Lower lobe of right lung (tissue), 2 donors: ENCODE results near the gene CNNM4. TPM values are rescaled to one million over a fixed set of nuclear protein-coding genes. Genes with fewer than 3 reads are reported as not detected.
A peak's percentile ranks its signal among the peaks of the same experiment; 100 is the strongest.

Source experiments
- ATAC-seq, 2 donors: fragments of 200-7000 bp; cut with Tn5 transposase; one replicate each; pipeline ENCODE4 v1.9.1; 2020 to 2022; ENCODE audit warnings: mild to moderate bottlenecking in 2 of 2, moderate library complexity in 2 of 2
- DNase-seq: peaks from one replicate; pipeline ENCODE4 v3.0.0-alpha.2; 2020
- H3K27ac ChIP-seq: fragments of 200-600 bp; one replicate; pipeline ENCODE4 v1.8.0; 2022
- H3K27me3 ChIP-seq: fragments of 200-600 bp; one replicate; pipeline ENCODE4 v1.8.0; 2022; ENCODE audit warnings: low read depth
- H3K36me3 ChIP-seq: fragments of 200-600 bp; one replicate; pipeline ENCODE4 v1.8.0; 2022; ENCODE audit warnings: mild to moderate bottlenecking
- H3K4me1 ChIP-seq: fragments of 200-600 bp; one replicate; pipeline ENCODE4 v1.8.0; 2022
- H3K4me3 ChIP-seq: fragments of 200-600 bp; one replicate; pipeline ENCODE4 v1.8.0; 2022; ENCODE audit warnings: mild to moderate bottlenecking
- H3K9me3 ChIP-seq: fragments of 200-600 bp; one replicate; pipeline ENCODE4 v1.8.0; 2022
- CTCF ChIP-seq: fragments of 200-600 bp; IDR thresholded peaks from one replicate; pipeline ENCODE4 v1.8.0; 2022; ENCODE audit warnings: antibody characterized with exemption, mild to moderate bottlenecking
- intact Hi-C: fragments of 100-400 bp; cut with DNase I; formaldehyde crosslinking; loops from one replicate; pipeline ENCODE4 v1.11.0; 2022
- total RNA-seq: library from RNA; stranded (reverse); fragmentation: NEBNext Ultra II Directional; extraction: Animal tissue kit (Norgen Biotek cat#: 25700); gene quantifications from one replicate; pipeline ENCODE4 v1.2.1, GENCODE V29; 2021
- donor health status: DM: no; HTN: yes; CAD: no; lungs with severe emphysema.

Gene CNNM4
- total RNA-seq, 1 donor from 2014 or later = 15.7 TPM

DNA sequence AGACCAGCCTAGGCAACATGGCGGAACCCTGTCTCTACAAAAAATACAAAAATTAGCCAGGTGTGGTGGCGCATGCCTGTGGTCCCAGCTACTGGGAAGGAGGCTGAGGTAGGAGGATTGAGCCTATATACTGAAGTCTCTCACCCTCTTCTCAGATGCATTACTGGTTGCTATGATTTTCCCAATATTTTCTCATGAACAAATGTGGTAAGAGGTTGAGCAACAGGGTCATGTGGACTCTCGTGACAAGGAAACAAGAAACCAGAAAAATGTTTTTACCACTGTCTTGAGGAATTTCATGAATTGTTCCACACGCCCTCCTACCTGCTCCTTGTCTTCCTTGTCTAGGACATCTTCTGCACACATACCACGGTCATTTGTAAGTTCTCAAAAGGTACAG, 33.3 kb upstream of the CNNM4 start:
- Histone ChIP-seq H3K4me1 (no peaks in the 10 kb centered on the region), H3K27me3 (no peaks in the 10 kb centered on the region), H3K36me3 (peaks cover 77% of the 10 kb centered on the region), H3K9me3 (no peaks in the 10 kb centered on the region), H3K27ac (no peak overlapping the region), H3K4me3 (no peak overlapping the region)
- no peak for TF ChIP-seq CTCF
- DNase-seq (no peak), ATAC-seq (peak; percentile 26 to 53)
- intact Hi-C loops = no loop called here

DNA sequence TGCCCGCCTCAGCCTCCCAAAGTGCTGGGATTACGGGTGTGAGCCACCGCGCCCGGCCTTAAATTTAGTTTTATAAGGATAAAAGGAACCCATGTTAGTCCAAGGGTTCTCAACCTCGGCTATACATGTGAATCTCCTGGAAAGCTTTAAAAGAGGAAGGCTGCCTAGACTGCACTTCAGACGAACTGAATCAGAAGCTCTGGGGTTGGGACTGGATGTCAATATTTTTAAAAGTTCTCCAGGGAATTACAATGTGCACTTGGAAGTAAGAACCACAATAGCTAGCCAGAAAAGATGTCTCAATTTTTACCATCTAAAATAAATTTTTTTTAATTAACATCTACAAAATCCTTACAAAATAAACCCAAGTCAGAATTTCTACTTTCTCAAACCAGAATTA, 31.0 kb upstream of the CNNM4 start:
- H3K4me3 ChIP-seq = no peak overlapping the region
- ATAC-seq (no peak), DNase-seq (no peak)
- H3K27ac ChIP-seq = no peak overlapping the region
- H3K36me3 ChIP-seq = peaks cover 84% of the 10 kb centered on the region
- no peaks in the 10 kb centered on the region for H3K27me3 ChIP-seq
- intact Hi-C loops = no loop called here
- no peaks in the 10 kb centered on the region for H3K9me3 ChIP-seq
- no peak for TF ChIP-seq CTCF
- peaks cover 4% of the 10 kb centered on the region for H3K4me1 ChIP-seq

DNA sequence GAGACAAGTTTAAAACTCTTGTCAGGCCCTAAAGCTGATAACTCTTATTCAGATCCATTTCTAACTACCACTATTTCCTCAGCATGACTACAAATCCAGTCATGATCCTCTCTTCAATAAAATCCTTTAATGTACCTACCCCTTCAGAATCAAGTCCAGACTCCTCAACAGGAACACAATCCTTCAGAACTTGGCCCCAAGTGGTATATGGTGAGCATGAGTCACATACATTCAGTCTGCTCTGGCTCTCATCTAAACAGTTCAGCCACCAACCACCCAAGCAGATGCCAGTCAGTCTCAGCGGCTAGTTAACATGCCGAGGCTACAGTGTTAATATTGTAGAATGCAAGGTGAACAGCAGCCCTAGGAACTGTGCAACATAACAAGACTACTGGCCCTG, 30.5 kb upstream of the CNNM4 start:
- Histone ChIP-seq H3K27me3 (no peaks in the 10 kb centered on the region), H3K36me3 (peaks cover 87% of the 10 kb centered on the region), H3K4me1 (peaks cover 9% of the 10 kb centered on the region), H3K9me3 (no peaks in the 10 kb centered on the region), H3K27ac (no peak overlapping the region), H3K4me3 (no peak overlapping the region)
- no peak for TF ChIP-seq CTCF
- DNase-seq = no peak
- intact Hi-C loops = no loop called here
- ATAC-seq = no peak

DNA sequence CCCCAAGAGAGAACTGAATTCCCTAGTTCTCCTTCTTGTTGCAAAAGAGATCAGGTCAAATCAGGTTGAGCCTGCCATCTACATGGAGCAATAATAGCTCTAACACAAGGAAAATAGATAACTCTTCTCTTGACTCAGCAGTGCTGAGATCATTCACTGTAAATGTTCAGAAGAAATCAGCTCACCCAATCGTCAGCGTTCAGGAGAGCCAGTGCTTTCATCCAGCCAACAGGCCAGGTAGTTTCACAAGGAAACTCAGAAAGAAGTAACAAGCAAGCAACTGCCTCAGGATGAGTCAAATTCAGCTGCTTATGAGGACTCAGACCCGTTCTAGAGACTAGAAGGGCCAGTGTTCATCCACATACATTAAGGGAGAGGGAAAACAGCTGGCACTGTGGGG, 26.8 kb upstream of the CNNM4 start:
- TF ChIP-seq CTCF = no peak
- Histone ChIP-seq H3K27me3 (no peaks in the 10 kb centered on the region), H3K27ac (no peak overlapping the region), H3K36me3 (peaks cover 82% of the 10 kb centered on the region), H3K9me3 (no peaks in the 10 kb centered on the region), H3K4me1 (peaks cover 41% of the 10 kb centered on the region), H3K4me3 (no peak overlapping the region)
- intact Hi-C loops = no loop called here
- DNase-seq (no peak), ATAC-seq (no peak)

GRCh38 chr2:96734880-96735583, 25.7 kb upstream of the CNNM4 start:
- H3K36me3 ChIP-seq = peaks cover 71% of the 10 kb centered on the region
- intact Hi-C loops = no loop called here

More at GRCh38 chr2:96734880-96735583, 25.7 kb upstream of the CNNM4 start:
- Histone ChIP-seq H3K4me1 (peaks cover 44% of the 10 kb centered on the region), H3K9me3 (no peaks in the 10 kb centered on the region), H3K27ac (peak overlapping the region; percentile 20), H3K27me3 (no peaks in the 10 kb centered on the region), H3K4me3 (no peak overlapping the region)
- DNase-seq (no peak), ATAC-seq (no peak)
- TF ChIP-seq CTCF = no peak
